ENCODE measurements around the gene RALGAPA2.

RALGAPA2 gene

GRCh38 chr20:20732641-20733040, 20.2 kb upstream of the RALGAPA2 start:
- Histone ChIP-seq H3K4me3 (replicated peaks; ENCODE audit: insufficient read depth, low read length) (no peak overlapping the region), H3K27ac (replicated peaks) (peak overlapping the region; percentile 94), H3K27me3 (ENCODE audit: insufficient read depth, poor library complexity, severe bottlenecking) (no peaks in the 10 kb centered on the region)
- no peak for DNase-seq (ENCODE audit: low read depth in 1 of 2, low spot score in 1 of 2)
- no peak for TF ChIP-seq SPI1 (IDR thresholded peaks at IDR 0.05; ENCODE audit: borderline replicate concordance, low read depth)

GRCh38 chr20:20731945-20732296, 19.5 kb upstream of the RALGAPA2 start:
- Histone ChIP-seq H3K27me3 (ENCODE audit: insufficient read depth, poor library complexity, severe bottlenecking) (no peaks in the 10 kb centered on the region), H3K27ac (replicated peaks) (peak overlapping the region; percentile 23), H3K4me3 (replicated peaks; ENCODE audit: insufficient read depth, low read length) (no peak overlapping the region)
- DNase-seq (ENCODE audit: low read depth in 1 of 2, low spot score in 1 of 2) = peak in 1 of 2 experiments; percentile 57
- TF ChIP-seq SPI1 (IDR thresholded peaks at IDR 0.05; ENCODE audit: borderline replicate concordance, low read depth) (0 out of 2 replicates have a peak, but pooled peaks have one; percentile 25), CTCF (IDR thresholded peaks at IDR 0.05; ENCODE audit: insufficient read depth, low read length) (no peak)

- no peak for DNase-seq (ENCODE audit: low read depth in 1 of 2, low spot score in 1 of 2)
- Histone ChIP-seq H3K27me3 (ENCODE audit: insufficient read depth, poor library complexity, severe bottlenecking) (no peaks in the 10 kb centered on the region), H3K4me3 (replicated peaks; ENCODE audit: insufficient read depth, low read length) (no peak overlapping the region), H3K27ac (replicated peaks) (peak overlapping the region; percentile 23)
- TF ChIP-seq CTCF (IDR thresholded peaks at IDR 0.05; ENCODE audit: insufficient read depth, low read length) (no peak), POLR2AphosphoS5 (IDR thresholded peaks at IDR 0.05; ENCODE audit: low read depth) (no peak), REST (IDR thresholded peaks at IDR 0.05; ENCODE audit: insufficient replicate concordance, low read depth) (no peak), GABPA (IDR thresholded peaks at IDR 0.05; ENCODE audit: low read depth) (no peak), SPI1 (IDR thresholded peaks at IDR 0.05; ENCODE audit: borderline replicate concordance, low read depth) (no peak)
Observed at GRCh38 chr20:20731000-20731944, 18.8 kb upstream of the RALGAPA2 start.

GRCh38 chr20:20729563-20729962, 17.1 kb upstream of the RALGAPA2 start:
- no peak for TF ChIP-seq GABPA (IDR thresholded peaks at IDR 0.05; ENCODE audit: low read depth)
- TF ChIP-seq POLR2AphosphoS5 (IDR thresholded peaks at IDR 0.05; ENCODE audit: low read depth) = no peak
- TF ChIP-seq CTCF (IDR thresholded peaks at IDR 0.05; ENCODE audit: insufficient read depth, low read length) = no peak
- TF ChIP-seq SPI1 (IDR thresholded peaks at IDR 0.05; ENCODE audit: borderline replicate concordance, low read depth) = no peak
- TF ChIP-seq REST (IDR thresholded peaks at IDR 0.05; ENCODE audit: insufficient replicate concordance, low read depth) = no peak
- Histone ChIP-seq H3K27me3 (ENCODE audit: insufficient read depth, poor library complexity, severe bottlenecking) (no peaks in the 10 kb centered on the region), H3K27ac (replicated peaks) (no peak overlapping the region)

More at GRCh38 chr20:20729563-20729962, 17.1 kb upstream of the RALGAPA2 start:
- no peak for DNase-seq (ENCODE audit: low read depth in 1 of 2, low spot score in 1 of 2)
- no peak overlapping the region for H3K4me3 ChIP-seq (replicated peaks; ENCODE audit: insufficient read depth, low read length)

Measured in HL-60 (cell line).